HepG2 (cell line): ENCODE results near the gene ESF1. TPM values are rescaled to one million over a fixed set of nuclear protein-coding genes. Genes with fewer than 3 reads are reported as not detected.

ENCODE experiments used
- KMT2B ChIP-seq: IDR thresholded peaks from 2 replicates; pipeline ENCODE4 v1.6.1; 2016; ENCODE audit warnings: missing genetic modification reagents, missing compliant biosample characterization
- NFKB2 ChIP-seq: sonication (generic); formaldehyde crosslinking; IDR thresholded peaks from 2 replicates; pipeline ENCODE4 v1.4.0; 2020; ENCODE audit warnings: missing genetic modification reagents, borderline replicate concordance
- NFKBIZ ChIP-seq: IDR thresholded peaks from 2 replicates; pipeline ENCODE4 v1.6.1; 2018; ENCODE audit warnings: missing genetic modification reagents, missing compliant biosample characterization
- NR2F1 ChIP-seq, 2 experiments: fragments of 450-650 bp in 1 of 2; formaldehyde crosslinking in 1 of 2; IDR thresholded peaks; 2 replicates each; pipeline versions ENCODE4 v1.5.0 to v1.6.1; 2016 to 2020; ENCODE audit warnings: mild to moderate bottlenecking in 1 of 2, missing compliant biosample characterization in 1 of 2, missing genetic modification reagents in 1 of 2, moderate library complexity in 1 of 2
- RBM39 ChIP-seq: fragments of 200-400 bp; formaldehyde crosslinking; IDR thresholded peaks from one replicate; pipeline ENCODE4 v1.6.1; 2018; ENCODE audit warnings: antibody characterized with exemption, mild to moderate bottlenecking, low read depth, low read length; ENCODE audit not compliant: poor library complexity, severe bottlenecking
- SP4 ChIP-seq: sonication (generic); formaldehyde crosslinking; IDR thresholded peaks from 2 replicates; pipeline ENCODE4 v1.8.1; 2023; ENCODE audit warnings: mild to moderate bottlenecking, missing genetic modification reagents
- ZFP37 ChIP-seq: sonication (generic); formaldehyde crosslinking; IDR thresholded peaks from 2 replicates; pipeline ENCODE4 v1.4.0; 2020; ENCODE audit warnings: missing genetic modification reagents, borderline replicate concordance
- ZNF292 ChIP-seq: sonication (generic); formaldehyde crosslinking; IDR thresholded peaks from 2 replicates; pipeline ENCODE4 v1.8.1; 2022; ENCODE audit warnings: mild to moderate bottlenecking, low read depth, missing genetic modification reagents, borderline replicate concordance
- polyA plus RNA-seq, 8 experiments: library from polyadenylated mRNA; depleted of rRNA in 3 of 8; stranded (reverse) in 7 of 8; unstranded in 1 of 8; fragments of >200 nt; fragmentation: Illumina TruSeq in 4 of 8; extraction: Trizol in 4 of 8; gene quantifications; 2 replicates each; pipeline versions ENCODE4 v1.2.1 to v1.2.3, GENCODE V29; 2011 to 2016; ENCODE audit warnings: low read depth in 4 of 8, missing spikeins in 1 of 8, mixed read lengths in 1 of 8; ENCODE audit not compliant: insufficient read depth in 1 of 8
- total RNA-seq, 5 experiments: library from RNA; depleted of rRNA; stranded (reverse); fragments of >200 nt; fragmentation: Illumina TruSeq; extraction: Trizol; gene quantifications; 2 replicates each; pipeline ENCODE4 v1.2.3, GENCODE V29; 2016; ENCODE audit warnings: low read depth in 1 of 5
- TF ChIP-seq, protein P1 (sequence below): sonication (generic); formaldehyde crosslinking; IDR thresholded peaks from 2 replicates; pipeline ENCODE4 v1.4.0; 2020; ENCODE audit warnings: missing genetic modification reagents
- TF ChIP-seq, protein P2 (sequence below): sonication (generic); formaldehyde crosslinking; IDR thresholded peaks from 2 replicates; pipeline ENCODE4 v1.4.0; 2020; ENCODE audit warnings: missing genetic modification reagents
- TF ChIP-seq, protein P3 (sequence below): sonication (generic); formaldehyde crosslinking; IDR thresholded peaks from 2 replicates; pipeline ENCODE4 v1.5.1; 2020; ENCODE audit warnings: missing genetic modification reagents, mild to moderate bottlenecking, borderline replicate concordance
- TF ChIP-seq, protein P4 (sequence below): IDR thresholded peaks from 2 replicates; pipeline ENCODE4 v1.6.1; 2012; ENCODE audit warnings: low read depth, low read length, improper control_type of control experiment
- TF ChIP-seq, protein P5 (sequence below): sonication (generic); formaldehyde crosslinking; conservative IDR thresholded peaks from 2 replicates; pipeline ENCODE4 v1.4.0; 2020; ENCODE audit warnings: missing genetic modification reagents

Gene ESF1
- total and polyA plus RNA-seq, 2 of the 13 experiments (the other 11 are each of a cell fraction or from before 2014, with no cell fraction given) = 7.3 to 66.9 TPM

DNA sequence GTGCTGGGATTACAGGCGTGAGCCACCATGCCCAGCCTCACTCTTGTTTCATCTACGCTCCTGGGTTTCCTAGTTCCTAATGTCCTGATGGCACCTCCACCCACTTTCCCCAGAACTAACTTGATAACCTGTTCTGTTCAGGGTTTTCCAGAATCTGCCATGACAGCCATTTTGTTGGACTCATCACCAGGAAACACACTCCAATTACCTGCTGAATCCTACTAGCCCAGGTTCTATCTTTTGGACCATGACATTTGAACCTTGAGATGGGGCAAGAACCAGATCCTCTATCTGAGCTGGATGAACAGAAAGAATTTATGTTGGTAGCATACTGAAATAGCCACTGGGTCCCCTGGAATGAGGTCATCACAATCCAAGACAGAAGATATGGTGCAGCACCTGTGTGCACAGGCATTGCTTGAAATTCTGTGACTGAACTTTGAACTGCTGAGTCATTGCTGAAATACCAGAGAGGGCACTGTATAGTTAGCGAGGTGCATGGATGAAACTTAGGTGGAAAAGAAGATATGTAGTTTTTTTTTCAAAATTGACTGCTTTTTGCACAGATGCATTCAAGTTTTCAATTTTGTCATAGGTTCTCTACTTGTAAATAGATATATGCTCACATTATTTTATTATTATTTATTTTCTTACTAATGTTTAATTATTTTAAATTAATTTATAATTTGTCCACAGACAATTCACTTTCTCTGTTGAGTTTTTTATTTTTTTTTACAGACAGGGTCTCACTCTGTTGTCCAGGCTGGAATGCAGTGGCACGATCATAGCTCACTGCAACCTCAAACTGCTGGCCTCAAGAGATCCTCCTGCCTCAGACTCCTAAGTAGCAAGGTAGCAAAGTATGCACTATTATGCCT, 103.2 kb downstream of the ESF1 start (continued):
- TF ChIP-seq, protein P1, sequence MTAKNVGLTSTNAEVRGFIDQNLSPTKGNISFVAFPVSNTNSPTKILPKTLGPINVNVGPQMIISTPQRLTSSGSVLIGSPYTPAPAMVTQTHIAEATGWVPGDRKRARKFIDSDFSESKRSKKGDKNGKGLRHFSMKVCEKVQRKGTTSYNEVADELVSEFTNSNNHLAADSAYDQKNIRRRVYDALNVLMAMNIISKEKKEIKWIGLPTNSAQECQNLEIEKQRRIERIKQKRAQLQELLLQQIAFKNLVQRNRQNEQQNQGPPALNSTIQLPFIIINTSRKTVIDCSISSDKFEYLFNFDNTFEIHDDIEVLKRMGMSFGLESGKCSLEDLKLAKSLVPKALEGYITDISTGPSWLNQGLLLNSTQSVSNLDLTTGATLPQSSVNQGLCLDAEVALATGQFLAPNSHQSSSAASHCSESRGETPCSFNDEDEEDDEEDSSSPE (CRISPR knock-in tag) = no peak
- no peak for TF ChIP-seq KMT2B (CRISPR knock-in tag)
- TF ChIP-seq NFKB2 (CRISPR knock-in tag) = no peak
- TF ChIP-seq NR2F1 (CRISPR knock-in tag; IDR thresholded peaks at IDR 0.05) = peak; percentile 21 to 51; a peak in 3 of 4 replicates
- 0 out of 2 replicates have a peak, but pooled peaks have one; percentile 31 for TF ChIP-seq SP4 (CRISPR knock-in tag)
- TF ChIP-seq, protein P2, sequence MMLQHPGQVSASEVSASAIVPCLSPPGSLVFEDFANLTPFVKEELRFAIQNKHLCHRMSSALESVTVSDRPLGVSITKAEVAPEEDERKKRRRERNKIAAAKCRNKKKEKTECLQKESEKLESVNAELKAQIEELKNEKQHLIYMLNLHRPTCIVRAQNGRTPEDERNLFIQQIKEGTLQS (CRISPR knock-in tag) = peak; percentile 99
- TF ChIP-seq, protein P3, sequence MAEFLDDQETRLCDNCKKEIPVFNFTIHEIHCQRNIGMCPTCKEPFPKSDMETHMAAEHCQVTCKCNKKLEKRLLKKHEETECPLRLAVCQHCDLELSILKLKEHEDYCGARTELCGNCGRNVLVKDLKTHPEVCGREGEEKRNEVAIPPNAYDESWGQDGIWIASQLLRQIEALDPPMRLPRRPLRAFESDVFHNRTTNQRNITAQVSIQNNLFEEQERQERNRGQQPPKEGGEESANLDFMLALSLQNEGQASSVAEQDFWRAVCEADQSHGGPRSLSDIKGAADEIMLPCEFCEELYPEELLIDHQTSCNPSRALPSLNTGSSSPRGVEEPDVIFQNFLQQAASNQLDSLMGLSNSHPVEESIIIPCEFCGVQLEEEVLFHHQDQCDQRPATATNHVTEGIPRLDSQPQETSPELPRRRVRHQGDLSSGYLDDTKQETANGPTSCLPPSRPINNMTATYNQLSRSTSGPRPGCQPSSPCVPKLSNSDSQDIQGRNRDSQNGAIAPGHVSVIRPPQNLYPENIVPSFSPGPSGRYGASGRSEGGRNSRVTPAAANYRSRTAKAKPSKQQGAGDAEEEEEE (CRISPR knock-in tag) = no peak
- TF ChIP-seq ZNF292 = peak; percentile 80; the same call in 1 of the 2 replicates
- TF ChIP-seq, protein P4, sequence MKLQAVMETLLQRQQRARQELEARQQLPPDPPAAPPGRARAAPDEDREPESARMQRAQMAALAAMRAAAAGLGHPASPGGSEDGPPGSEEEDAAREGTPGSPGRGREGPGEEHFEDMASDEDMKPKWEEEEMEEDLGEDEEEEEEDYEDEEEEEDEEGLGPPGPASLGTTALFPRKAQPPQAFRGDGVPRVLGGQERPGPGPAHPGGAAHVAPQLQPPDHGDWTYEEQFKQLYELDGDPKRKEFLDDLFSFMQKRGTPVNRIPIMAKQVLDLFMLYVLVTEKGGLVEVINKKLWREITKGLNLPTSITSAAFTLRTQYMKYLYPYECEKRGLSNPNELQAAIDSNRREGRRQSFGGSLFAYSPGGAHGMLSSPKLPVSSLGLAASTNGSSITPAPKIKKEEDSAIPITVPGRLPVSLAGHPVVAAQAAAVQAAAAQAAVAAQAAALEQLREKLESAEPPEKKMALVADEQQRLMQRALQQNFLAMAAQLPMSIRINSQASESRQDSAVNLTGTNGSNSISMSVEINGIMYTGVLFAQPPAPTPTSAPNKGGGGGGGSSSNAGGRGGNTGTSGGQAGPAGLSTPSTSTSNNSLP = peak; percentile 69; the same call in 1 of the 2 replicates
- TF ChIP-seq, protein P5, sequence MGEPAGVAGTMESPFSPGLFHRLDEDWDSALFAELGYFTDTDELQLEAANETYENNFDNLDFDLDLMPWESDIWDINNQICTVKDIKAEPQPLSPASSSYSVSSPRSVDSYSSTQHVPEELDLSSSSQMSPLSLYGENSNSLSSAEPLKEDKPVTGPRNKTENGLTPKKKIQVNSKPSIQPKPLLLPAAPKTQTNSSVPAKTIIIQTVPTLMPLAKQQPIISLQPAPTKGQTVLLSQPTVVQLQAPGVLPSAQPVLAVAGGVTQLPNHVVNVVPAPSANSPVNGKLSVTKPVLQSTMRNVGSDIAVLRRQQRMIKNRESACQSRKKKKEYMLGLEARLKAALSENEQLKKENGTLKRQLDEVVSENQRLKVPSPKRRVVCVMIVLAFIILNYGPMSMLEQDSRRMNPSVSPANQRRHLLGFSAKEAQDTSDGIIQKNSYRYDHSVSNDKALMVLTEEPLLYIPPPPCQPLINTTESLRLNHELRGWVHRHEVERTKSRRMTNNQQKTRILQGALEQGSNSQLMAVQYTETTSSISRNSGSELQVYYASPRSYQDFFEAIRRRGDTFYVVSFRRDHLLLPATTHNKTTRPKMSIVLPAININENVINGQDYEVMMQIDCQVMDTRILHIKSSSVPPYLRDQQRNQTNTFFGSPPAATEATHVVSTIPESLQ (CRISPR knock-in tag) = no peak; the same call in 1 of the 2 replicates
- TF ChIP-seq NFKBIZ (CRISPR knock-in tag) = peak; percentile 58; the same call in 1 of the 2 replicates
- TF ChIP-seq RBM39 = no peak
- no peak for TF ChIP-seq ZFP37 (CRISPR knock-in tag)
